GM23338 (cell line): ENCODE data around the gene WDSUB1. TPM values are rescaled to one million over a fixed set of nuclear protein-coding genes. Genes with fewer than 3 reads are reported as not detected.

Source experiments
- ATAC-seq: fragments of 200-7000 bp; cut with Tn5 transposase; 3 replicates; pipeline ENCODE4 v1.9.1; 2020
- DNase-seq: peaks from one replicate; pipeline ENCODE4 v3.0.0-alpha.2; 2015; ENCODE audit warnings: low spot score
- H2AFZ ChIP-seq: fragments of 200-600 bp; sonication (generic); 2 replicates; pipeline ENCODE4 v1.8.0; 2016; ENCODE audit warnings: antibody characterized with exemption, mild to moderate bottlenecking, moderate library complexity
- H3F3A ChIP-seq: fragments of 200-600 bp; sonication (generic); replicated peaks from 2 replicates; pipeline ENCODE4 v1.8.0; 2017; ENCODE audit warnings: antibody characterized with exemption, mixed run types, low read depth
- H3K27ac ChIP-seq: fragments of 200-600 bp; sonication (generic); 2 replicates; pipeline ENCODE4 v1.6.1; 2016; ENCODE audit warnings: low read depth
- H3K27me3 ChIP-seq: fragments of 200-600 bp; sonication (generic); 2 replicates; pipeline ENCODE4 v1.8.0; 2016; ENCODE audit warnings: mild to moderate bottlenecking, mixed run types, moderate library complexity; ENCODE audit not compliant: insufficient read depth
- H3K36me3 ChIP-seq: fragments of 200-600 bp; sonication (generic); 2 replicates; pipeline ENCODE4 v1.8.0; 2016; ENCODE audit warnings: mild to moderate bottlenecking; ENCODE audit not compliant: insufficient read depth
- H3K4me1 ChIP-seq: fragments of 200-600 bp; sonication (generic); 2 replicates; pipeline ENCODE4 v1.8.0; 2016; ENCODE audit warnings: mild to moderate bottlenecking, moderate library complexity; ENCODE audit not compliant: insufficient read depth
- H3K4me2 ChIP-seq: fragments of 200-600 bp; sonication (generic); 2 replicates; pipeline ENCODE4 v1.7.1; 2017; ENCODE audit warnings: mixed run types
- H3K4me3 ChIP-seq: fragments of 200-600 bp; sonication (generic); 2 replicates; pipeline ENCODE4 v1.6.1; 2016; ENCODE audit warnings: mixed run types
- H3K79me2 ChIP-seq: fragments of 200-600 bp; sonication (generic); replicated peaks from 2 replicates; pipeline ENCODE4 v1.8.0; 2017; ENCODE audit warnings: mild to moderate bottlenecking; ENCODE audit not compliant: insufficient read depth
- H3K9me2 ChIP-seq: fragments of 200-600 bp; sonication (generic); 2 replicates; pipeline ENCODE4 v1.8.0; 2017; ENCODE audit not compliant: insufficient read depth
- H4K20me1 ChIP-seq: fragments of 200-600 bp; sonication (generic); replicated peaks from 2 replicates; pipeline ENCODE4 v1.8.0; 2017; ENCODE audit warnings: mild to moderate bottlenecking; ENCODE audit not compliant: insufficient read depth
- H3K27ac Mint-ChIP-seq: 2 replicates; pipeline ENCODE4 v1.8.0; 2020; ENCODE audit warnings: inconsistent platforms, mild to moderate bottlenecking, moderate library complexity, mixed read lengths
- H3K27me3 Mint-ChIP-seq: 3 replicates; pipeline ENCODE4 v1.8.0; 2022; ENCODE audit warnings: low read depth, mild to moderate bottlenecking, moderate library complexity, mixed read lengths, inconsistent platforms; ENCODE audit not compliant: insufficient read depth, poor library complexity
- H3K36me3 Mint-ChIP-seq: 3 replicates; pipeline ENCODE4 v1.8.0; 2021; ENCODE audit warnings: low read depth, mild to moderate bottlenecking, inconsistent platforms, moderate library complexity, mixed read lengths
- H3K4me1 Mint-ChIP-seq: 3 replicates; pipeline ENCODE4 v1.8.0; 2020; ENCODE audit warnings: mild to moderate bottlenecking, inconsistent platforms, mixed read lengths
- H3K4me3 Mint-ChIP-seq: 3 replicates; pipeline ENCODE4 v1.8.0; 2021; ENCODE audit warnings: moderate library complexity, mild to moderate bottlenecking, inconsistent platforms, mixed read lengths
- H3K9me3 Mint-ChIP-seq: 3 replicates; pipeline ENCODE4 v1.8.0; 2020; ENCODE audit warnings: moderate library complexity, mild to moderate bottlenecking, inconsistent platforms, mixed read lengths
- CREB1 ChIP-seq: fragments of 250-450 bp; sonication (Bioruptor Pico); IDR thresholded peaks from 2 replicates; pipeline ENCODE4 v1.5.0; 2020; ENCODE audit warnings: low read depth, mild to moderate bottlenecking, moderate library complexity
- EZH2 ChIP-seq: fragments of 200-600 bp; sonication (generic); IDR thresholded peaks from one replicate; pipeline ENCODE4 v1.8.0; 2017; ENCODE audit warnings: antibody characterized with exemption, mild to moderate bottlenecking, low read depth; ENCODE audit not compliant: unreplicated experiment
- EZH2phosphoT487 ChIP-seq: fragments of 200-600 bp; sonication (generic); IDR thresholded peaks from one replicate; pipeline ENCODE4 v1.8.1; 2018; ENCODE audit warnings: antibody characterized with exemption; ENCODE audit not compliant: unreplicated experiment
- JUNB ChIP-seq: IDR thresholded peaks from one replicate; pipeline ENCODE4 v1.6.1; 2016; ENCODE audit warnings: antibody characterized with exemption; ENCODE audit not compliant: unreplicated experiment
- NANOG ChIP-seq: IDR thresholded peaks from 2 replicates; pipeline ENCODE4 v1.6.1; 2016; ENCODE audit warnings: antibody characterized with exemption, borderline replicate concordance
- POLR2AphosphoS5 ChIP-seq: IDR thresholded peaks from 2 replicates; pipeline ENCODE4 v1.6.1; 2016; ENCODE audit warnings: antibody characterized with exemption, low read depth
- STAT1 ChIP-seq: IDR thresholded peaks from one replicate; pipeline ENCODE4 v1.6.1; 2016; ENCODE audit warnings: antibody characterized with exemption; ENCODE audit not compliant: unreplicated experiment
- ZNF114 ChIP-seq: fragments of 250-450 bp; sonication (Bioruptor Pico); IDR thresholded peaks from 2 replicates; pipeline ENCODE4 v1.5.0; 2020; ENCODE audit warnings: mild to moderate bottlenecking, moderate library complexity
- ZNF331 ChIP-seq: fragments of 250-450 bp; sonication (Bioruptor Pico); IDR thresholded peaks from 2 replicates; pipeline ENCODE4 v1.5.0; 2020; ENCODE audit warnings: low read depth, mild to moderate bottlenecking, moderate library complexity
- ZNF462 ChIP-seq: fragments of 250-450 bp; sonication (Bioruptor Pico); IDR thresholded peaks from 2 replicates; pipeline ENCODE4 v1.5.0; 2020; ENCODE audit warnings: mild to moderate bottlenecking, moderate library complexity
- polyA plus RNA-seq: library from polyadenylated mRNA; unstranded; fragments of >200 nt; fragmentation: Nextera tagmentation; extraction: Ambion mirVana; gene quantifications from 2 replicates; pipeline ENCODE4 v1.2.1, GENCODE V29; 2016
- total RNA-seq: library from RNA; depleted of rRNA; stranded (reverse); fragments of >200 nt; shearing (Covaris generic); gene quantifications from 2 replicates; pipeline ENCODE4 v1.2.3, GENCODE V29; 2014
- TF ChIP-seq, protein P1 (sequence below): IDR thresholded peaks from one replicate; pipeline ENCODE4 v1.6.1; 2018; ENCODE audit warnings: antibody characterized with exemption; ENCODE audit not compliant: unreplicated experiment
- TF ChIP-seq, protein P2 (sequence below), 2 experiments: fragments of 200-600 bp in 1 of 2; sonication (generic) in 1 of 2; conservative IDR thresholded peaks; 2 replicates each; pipeline versions ENCODE4 v1.5.1 to v1.6.1; 2016 to 2017; ENCODE audit warnings: antibody characterized with exemption in 2 of 2, low read depth in 2 of 2, mild to moderate bottlenecking in 2 of 2, moderate library complexity in 1 of 2
- TF ChIP-seq, protein P3 (sequence below): IDR thresholded peaks from 2 replicates; pipeline ENCODE4 v1.6.1; 2016; ENCODE audit warnings: antibody characterized with exemption

The WDSUB1 gene
- total and polyA plus RNA-seq, 2 experiments from 2014 or later, result 9.9 to 12.2 TPM

DNA sequence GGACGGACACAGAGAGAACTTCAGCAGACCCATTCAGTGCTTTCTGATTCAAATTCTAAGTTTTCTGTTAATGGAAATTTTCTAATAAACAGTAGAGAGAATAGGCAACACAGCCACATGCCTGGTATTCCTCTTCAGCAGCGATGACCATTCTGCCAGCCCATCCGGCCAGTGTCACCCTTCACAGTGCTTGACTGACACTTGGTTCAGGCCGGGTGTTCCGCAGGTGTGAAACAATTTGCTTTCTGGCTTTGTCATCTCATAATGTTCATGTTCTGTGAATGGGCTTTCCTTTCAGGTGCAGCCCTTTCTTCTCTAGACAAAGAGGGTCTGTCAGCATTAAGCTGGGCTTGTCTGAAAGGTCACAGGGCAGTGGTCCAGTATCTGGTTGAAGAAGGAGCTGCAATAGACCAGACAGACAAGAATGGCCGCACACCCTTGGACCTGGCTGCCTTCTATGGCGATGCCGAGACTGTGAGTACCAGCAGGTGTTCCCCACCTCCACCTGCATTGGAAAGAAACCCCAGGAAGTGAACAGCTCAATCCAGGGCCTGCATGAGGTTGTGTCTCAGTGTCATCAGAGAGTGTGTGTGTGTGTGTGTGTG, 67.0 kb downstream of the WDSUB1 start:
- no peak overlapping the region for H3K4me3 Mint-ChIP-seq
- peaks cover 9% of the 10 kb centered on the region for H4K20me1 ChIP-seq
- H3K27me3 ChIP-seq, result peaks cover 22% of the 10 kb centered on the region
- DNase-seq, result no peak
- no peak overlapping the region for H3K27ac ChIP-seq
- ATAC-seq, result no peak
- no peaks in the 10 kb centered on the region for H3K36me3 ChIP-seq
- TF ChIP-seq ZNF462 (CRISPR knock-in tag) (no peak), EZH2phosphoT487 (no peak), EZH2 (no peak), STAT1 (no peak), POLR2AphosphoS5 (no peak), NANOG (no peak), ZNF114 (CRISPR knock-in tag) (no peak), JUNB (no peak), ZNF331 (CRISPR knock-in tag) (no peak), CREB1 (CRISPR knock-in tag) (no peak)
- TF ChIP-seq, protein P1, sequence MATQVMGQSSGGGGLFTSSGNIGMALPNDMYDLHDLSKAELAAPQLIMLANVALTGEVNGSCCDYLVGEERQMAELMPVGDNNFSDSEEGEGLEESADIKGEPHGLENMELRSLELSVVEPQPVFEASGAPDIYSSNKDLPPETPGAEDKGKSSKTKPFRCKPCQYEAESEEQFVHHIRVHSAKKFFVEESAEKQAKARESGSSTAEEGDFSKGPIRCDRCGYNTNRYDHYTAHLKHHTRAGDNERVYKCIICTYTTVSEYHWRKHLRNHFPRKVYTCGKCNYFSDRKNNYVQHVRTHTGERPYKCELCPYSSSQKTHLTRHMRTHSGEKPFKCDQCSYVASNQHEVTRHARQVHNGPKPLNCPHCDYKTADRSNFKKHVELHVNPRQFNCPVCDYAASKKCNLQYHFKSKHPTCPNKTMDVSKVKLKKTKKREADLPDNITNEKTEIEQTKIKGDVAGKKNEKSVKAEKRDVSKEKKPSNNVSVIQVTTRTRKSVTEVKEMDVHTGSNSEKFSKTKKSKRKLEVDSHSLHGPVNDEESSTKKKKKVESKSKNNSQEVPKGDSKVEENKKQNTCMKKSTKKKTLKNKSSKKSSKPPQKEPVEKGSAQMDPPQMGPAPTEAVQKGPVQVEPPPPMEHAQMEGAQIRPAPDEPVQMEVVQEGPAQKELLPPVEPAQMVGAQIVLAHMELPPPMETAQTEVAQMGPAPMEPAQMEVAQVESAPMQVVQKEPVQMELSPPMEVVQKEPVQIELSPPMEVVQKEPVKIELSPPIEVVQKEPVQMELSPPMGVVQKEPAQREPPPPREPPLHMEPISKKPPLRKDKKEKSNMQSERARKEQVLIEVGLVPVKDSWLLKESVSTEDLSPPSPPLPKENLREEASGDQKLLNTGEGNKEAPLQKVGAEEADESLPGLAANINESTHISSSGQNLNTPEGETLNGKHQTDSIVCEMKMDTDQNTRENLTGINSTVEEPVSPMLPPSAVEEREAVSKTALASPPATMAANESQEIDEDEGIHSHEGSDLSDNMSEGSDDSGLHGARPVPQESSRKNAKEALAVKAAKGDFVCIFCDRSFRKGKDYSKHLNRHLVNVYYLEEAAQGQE, result no peak
- TF ChIP-seq, protein P2, sequence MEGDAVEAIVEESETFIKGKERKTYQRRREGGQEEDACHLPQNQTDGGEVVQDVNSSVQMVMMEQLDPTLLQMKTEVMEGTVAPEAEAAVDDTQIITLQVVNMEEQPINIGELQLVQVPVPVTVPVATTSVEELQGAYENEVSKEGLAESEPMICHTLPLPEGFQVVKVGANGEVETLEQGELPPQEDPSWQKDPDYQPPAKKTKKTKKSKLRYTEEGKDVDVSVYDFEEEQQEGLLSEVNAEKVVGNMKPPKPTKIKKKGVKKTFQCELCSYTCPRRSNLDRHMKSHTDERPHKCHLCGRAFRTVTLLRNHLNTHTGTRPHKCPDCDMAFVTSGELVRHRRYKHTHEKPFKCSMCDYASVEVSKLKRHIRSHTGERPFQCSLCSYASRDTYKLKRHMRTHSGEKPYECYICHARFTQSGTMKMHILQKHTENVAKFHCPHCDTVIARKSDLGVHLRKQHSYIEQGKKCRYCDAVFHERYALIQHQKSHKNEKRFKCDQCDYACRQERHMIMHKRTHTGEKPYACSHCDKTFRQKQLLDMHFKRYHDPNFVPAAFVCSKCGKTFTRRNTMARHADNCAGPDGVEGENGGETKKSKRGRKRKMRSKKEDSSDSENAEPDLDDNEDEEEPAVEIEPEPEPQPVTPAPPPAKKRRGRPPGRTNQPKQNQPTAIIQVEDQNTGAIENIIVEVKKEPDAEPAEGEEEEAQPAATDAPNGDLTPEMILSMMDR (conservative IDR thresholded peaks at IDR 0.05; ENCODE audit: low read depth in 2 of 2), result no peak
- TF ChIP-seq, protein P3, sequence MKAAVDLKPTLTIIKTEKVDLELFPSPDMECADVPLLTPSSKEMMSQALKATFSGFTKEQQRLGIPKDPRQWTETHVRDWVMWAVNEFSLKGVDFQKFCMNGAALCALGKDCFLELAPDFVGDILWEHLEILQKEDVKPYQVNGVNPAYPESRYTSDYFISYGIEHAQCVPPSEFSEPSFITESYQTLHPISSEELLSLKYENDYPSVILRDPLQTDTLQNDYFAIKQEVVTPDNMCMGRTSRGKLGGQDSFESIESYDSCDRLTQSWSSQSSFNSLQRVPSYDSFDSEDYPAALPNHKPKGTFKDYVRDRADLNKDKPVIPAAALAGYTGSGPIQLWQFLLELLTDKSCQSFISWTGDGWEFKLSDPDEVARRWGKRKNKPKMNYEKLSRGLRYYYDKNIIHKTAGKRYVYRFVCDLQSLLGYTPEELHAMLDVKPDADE, result no peak
- no peaks in the 10 kb centered on the region for H3K9me2 ChIP-seq
- H2AFZ ChIP-seq, result no peak overlapping the region
- H3K79me2 ChIP-seq, result no peaks in the 10 kb centered on the region
- no peaks in the 10 kb centered on the region for H3K4me1 Mint-ChIP-seq
- H3K36me3 Mint-ChIP-seq, result peaks cover 4% of the 10 kb centered on the region; the same call in 2 of the 3 replicates
- H3K4me3 ChIP-seq, result no peak overlapping the region
- no peaks in the 10 kb centered on the region; the same call in 2 of the 3 replicates for H3K9me3 Mint-ChIP-seq
- no peaks in the 10 kb centered on the region for H3F3A ChIP-seq
- H3K4me2 ChIP-seq, result no peak overlapping the region
- no peak overlapping the region for H3K27ac Mint-ChIP-seq
- H3K27me3 Mint-ChIP-seq, result peaks cover 14% of the 10 kb centered on the region
- no peaks in the 10 kb centered on the region for H3K4me1 ChIP-seq
